ENCODE data around the gene INF2. TPM values are rescaled to one million over a fixed set of nuclear protein-coding genes. Genes with fewer than 3 reads are reported as not detected.

The INF2 gene
- total RNA-seq, 2 experiments from 2014 or later, result 66.7 to 71.5 TPM

GRCh38 chr14:104702673-104703072 lies 13.3 kb downstream of the INF2 start:
- no peak overlapping the region for H3K27ac Mint-ChIP-seq
- H3K9me3 Mint-ChIP-seq, result no peaks in the 10 kb centered on the region
- H3K36me3 Mint-ChIP-seq, result peaks cover 12% of the 10 kb centered on the region
- H3K4me1 Mint-ChIP-seq (ENCODE audit: low read depth), result no peaks in the 10 kb centered on the region
- POLR2A ChIA-PET, result no interaction called here
- no peaks in the 10 kb centered on the region for H3K27me3 Mint-ChIP-seq
- CTCF ChIA-PET, result interaction anchor here (0.9 kb wide), 1 partner anchor 21 kb away, joined by 3 read pairs; the partner anchor contains the start of gene ADSS1
- intact Hi-C loops (cut with micrococcal nuclease), result no loop called here
- no peak for DNase-seq
- H3K4me3 Mint-ChIP-seq, result no peak overlapping the region

- intact Hi-C loops (cut with micrococcal nuclease), result no loop called here
- no peaks in the 10 kb centered on the region for H3K27me3 Mint-ChIP-seq
- H3K36me3 Mint-ChIP-seq, result peaks cover 12% of the 10 kb centered on the region
- DNase-seq, result no peak
- H3K27ac Mint-ChIP-seq, result no peak overlapping the region
- H3K4me3 Mint-ChIP-seq, result no peak overlapping the region
- no peaks in the 10 kb centered on the region for H3K4me1 Mint-ChIP-seq (ENCODE audit: low read depth)
- ChIA-PET POLR2A (no interaction called here), CTCF (interaction anchor here (0.9 kb wide), 1 partner anchor 20 kb away, joined by 3 read pairs; the partner anchor contains the start of gene ADSS1)
- H3K9me3 Mint-ChIP-seq, result no peaks in the 10 kb centered on the region
Observed at GRCh38 chr14:104703269-104703668, 13.9 kb downstream of the INF2 start.

DNA sequence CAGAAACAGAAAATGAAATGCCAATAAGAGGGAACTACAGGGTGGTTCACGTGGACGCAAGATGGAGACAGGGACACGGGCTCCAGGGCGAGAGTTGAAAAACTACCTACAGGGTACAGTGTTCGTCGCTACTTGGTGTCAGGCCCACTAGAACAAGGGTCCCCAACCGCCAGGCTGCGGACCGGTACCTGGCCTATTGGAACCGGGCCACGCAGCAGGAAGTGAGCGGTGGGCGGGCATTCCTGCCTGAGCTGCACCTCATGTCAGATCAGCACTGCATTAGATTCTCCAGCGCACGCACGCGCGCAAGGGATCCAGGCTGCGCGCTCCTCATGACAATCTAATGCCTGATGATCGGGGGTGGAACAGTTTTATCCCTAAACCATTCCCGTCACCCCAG lies 14.8 kb downstream of the INF2 start:
- no peak overlapping the region for H3K27ac Mint-ChIP-seq
- no peak overlapping the region for H3K4me3 Mint-ChIP-seq
- ChIA-PET CTCF (no interaction called here), POLR2A (no interaction called here)
- H3K4me1 Mint-ChIP-seq (ENCODE audit: low read depth), result peaks cover 1% of the 10 kb centered on the region
- DNase-seq, result no peak
- no peaks in the 10 kb centered on the region for H3K27me3 Mint-ChIP-seq
- intact Hi-C loops (cut with micrococcal nuclease), result no loop called here
- no peaks in the 10 kb centered on the region for H3K9me3 Mint-ChIP-seq
- peaks cover 12% of the 10 kb centered on the region for H3K36me3 Mint-ChIP-seq

- no peak for DNase-seq
- intact Hi-C loops (cut with micrococcal nuclease), result no loop called here
- Mint-ChIP-seq H3K36me3 (peaks cover 15% of the 10 kb centered on the region), H3K27ac (no peak overlapping the region), H3K27me3 (no peaks in the 10 kb centered on the region), H3K4me1 (ENCODE audit: low read depth) (peaks cover 1% of the 10 kb centered on the region), H3K9me3 (no peaks in the 10 kb centered on the region), H3K4me3 (no peak overlapping the region)
- POLR2A ChIA-PET, result no interaction called here
- CTCF ChIA-PET, result interaction anchor here (0.7 kb wide), 1 partner anchor 40 kb away, joined by 3 read pairs; no protein-coding TSS in a partner anchor
Observed at GRCh38 chr14:104705340-104706047, 16.1 kb downstream of the INF2 start.

DNA sequence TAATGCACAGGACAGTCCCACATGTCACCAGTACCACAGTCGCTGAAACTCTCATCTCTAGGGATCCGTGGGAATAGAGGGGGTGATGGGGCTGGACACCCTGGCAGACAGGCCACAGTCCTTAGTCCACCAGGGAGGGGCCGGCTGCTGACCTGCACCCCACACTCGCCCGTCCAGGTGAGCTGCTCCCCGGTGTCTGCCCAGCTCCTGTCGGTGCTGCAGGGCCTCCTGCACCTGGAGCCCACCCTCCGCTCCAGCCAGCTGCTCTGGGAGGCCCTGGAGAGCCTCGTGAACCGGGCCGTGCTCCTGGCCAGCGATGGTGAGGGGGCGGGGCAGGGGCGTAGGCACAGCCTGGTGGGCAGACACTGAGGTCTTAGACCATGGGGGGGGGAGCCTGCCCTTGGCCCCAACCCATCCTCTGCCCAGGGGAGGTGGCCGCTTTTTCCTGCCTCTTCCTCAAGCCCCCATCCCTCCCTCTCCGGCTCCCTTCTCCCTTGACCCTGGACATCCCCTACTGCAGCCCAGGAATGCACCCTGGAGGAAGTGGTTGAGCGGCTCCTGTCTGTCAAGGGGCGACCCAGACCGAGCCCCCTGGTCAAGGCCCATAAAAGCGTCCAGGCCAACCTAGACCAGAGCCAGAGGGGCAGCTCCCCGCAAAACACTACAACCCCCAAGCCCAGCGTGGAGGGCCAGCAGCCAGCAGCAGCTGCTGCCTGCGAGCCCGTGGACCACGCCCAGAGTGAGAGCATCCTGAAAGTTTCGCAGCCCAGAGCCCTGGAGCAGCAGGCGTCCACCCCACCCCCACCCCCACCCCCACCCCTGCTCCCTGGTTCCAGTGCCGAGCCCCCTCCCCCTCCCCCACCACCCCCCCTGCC lies 17.6 kb downstream of the INF2 start:
- Mint-ChIP-seq H3K4me1 (ENCODE audit: low read depth) (peaks cover 1% of the 10 kb centered on the region), H3K27ac (no peak overlapping the region), H3K27me3 (no peaks in the 10 kb centered on the region), H3K9me3 (no peaks in the 10 kb centered on the region), H3K4me3 (no peak overlapping the region), H3K36me3 (peaks cover 14% of the 10 kb centered on the region)
- DNase-seq, result no peak
- ChIA-PET CTCF (interaction anchor here (0.9 kb wide), 2 partner anchors 30 to 42 kb away, joined by 3 read pairs; no protein-coding TSS in a partner anchor), POLR2A (no interaction called here)
- intact Hi-C loops (cut with micrococcal nuclease), result no loop called here

DNA sequence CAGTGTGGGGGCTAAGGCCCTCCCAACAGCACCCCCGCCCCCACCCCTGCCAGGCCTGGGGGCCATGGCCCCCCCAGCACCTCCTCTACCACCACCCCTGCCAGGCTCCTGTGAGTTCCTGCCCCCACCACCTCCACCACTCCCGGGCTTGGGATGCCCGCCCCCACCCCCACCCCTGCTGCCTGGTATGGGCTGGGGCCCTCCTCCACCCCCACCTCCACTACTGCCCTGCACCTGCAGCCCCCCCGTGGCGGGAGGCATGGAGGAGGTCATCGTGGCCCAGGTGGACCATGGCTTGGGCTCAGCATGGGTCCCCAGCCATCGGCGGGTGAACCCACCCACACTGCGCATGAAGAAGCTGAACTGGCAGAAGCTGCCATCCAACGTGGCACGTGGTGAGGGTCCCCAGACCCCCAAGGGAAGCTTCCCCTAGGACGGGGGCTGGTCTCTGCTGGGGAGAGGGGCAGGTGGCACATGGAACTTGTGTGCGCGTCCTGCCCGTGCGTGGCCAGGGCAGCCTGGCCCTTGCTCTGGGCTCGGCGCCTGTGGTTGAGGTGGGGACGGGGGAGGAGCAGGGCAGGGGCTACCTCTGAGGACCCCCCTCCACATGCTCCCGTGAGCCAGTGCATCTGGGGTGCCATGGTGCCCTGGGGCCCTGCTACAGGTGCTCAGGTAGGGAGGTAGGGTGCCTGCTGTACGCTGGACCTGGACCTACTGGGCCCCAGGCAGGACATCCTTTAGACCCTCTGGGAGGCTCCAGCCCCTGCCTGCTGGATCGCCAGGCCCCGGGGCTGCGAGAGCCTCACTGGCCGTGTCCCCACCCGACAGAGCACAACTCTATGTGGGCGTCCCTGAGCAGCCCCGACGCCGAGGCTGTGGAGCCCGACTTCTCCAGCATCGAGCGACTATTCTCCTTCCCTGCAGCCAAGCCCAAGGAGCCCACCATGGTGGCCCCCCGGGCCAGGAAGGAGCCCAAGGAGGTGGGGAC lies 18.5 kb downstream of the INF2 start:
- no peaks in the 10 kb centered on the region for H3K9me3 Mint-ChIP-seq
- peaks cover 9% of the 10 kb centered on the region for H3K36me3 Mint-ChIP-seq
- H3K4me3 Mint-ChIP-seq, result no peak overlapping the region
- DNase-seq, result no peak
- peaks cover 1% of the 10 kb centered on the region for H3K4me1 Mint-ChIP-seq (ENCODE audit: low read depth)
- no peak overlapping the region for H3K27ac Mint-ChIP-seq
- H3K27me3 Mint-ChIP-seq, result no peaks in the 10 kb centered on the region
- ChIA-PET POLR2A (no interaction called here), CTCF (interaction anchor here (0.9 to 2.2 kb wide), 5 partner anchors 12 to 309 kb away, joined by 3 to 15 read pairs (median 9); no protein-coding TSS in a partner anchor)
- intact Hi-C loops (cut with micrococcal nuclease), result loop anchor here (1.0 kb wide), 2 partner anchors 43 to 58 kb away; no protein-coding TSS in a partner anchor

- POLR2A ChIA-PET, result no interaction called here
- H3K36me3 Mint-ChIP-seq, result peaks cover 9% of the 10 kb centered on the region
- peak; percentile 80 for DNase-seq
Observed at GRCh38 chr14:104708606-104709268, 19.3 kb downstream of the INF2 start.

DNA sequence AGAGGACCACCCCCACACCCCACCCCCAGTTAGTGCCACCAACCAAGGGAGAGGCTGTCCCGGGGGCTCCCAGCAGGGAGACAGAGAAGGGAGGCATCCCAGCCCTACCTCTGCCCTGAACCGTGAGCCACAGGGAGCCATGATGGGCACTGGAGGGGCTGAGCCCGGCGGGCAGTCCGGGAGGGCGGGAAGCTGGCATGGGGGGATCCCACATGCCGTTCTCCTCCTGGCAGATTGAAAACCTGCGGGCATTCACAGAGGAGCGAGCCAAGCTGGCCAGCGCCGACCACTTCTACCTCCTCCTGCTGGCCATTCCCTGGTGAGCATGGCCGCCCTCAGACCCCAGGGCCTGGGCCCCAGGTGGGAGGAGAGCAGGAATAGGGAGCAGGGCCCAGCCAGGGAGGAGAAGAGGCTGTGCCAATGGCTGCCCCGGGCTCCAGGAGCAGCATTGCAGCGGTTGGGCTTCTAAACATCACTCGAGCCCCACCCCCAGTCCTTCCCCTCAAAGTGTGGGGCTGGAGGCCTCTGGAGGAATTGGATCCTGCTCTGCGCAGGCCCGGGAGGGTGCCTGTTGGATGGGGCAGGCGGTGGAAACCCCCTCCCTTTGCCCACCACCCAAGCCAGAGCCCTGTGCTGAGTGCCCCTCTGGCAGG lies 20.1 kb downstream of the INF2 start:
- POLR2A ChIA-PET, result no interaction called here

More at GRCh38 chr14:104708606-104709268, 19.3 kb downstream of the INF2 start:
- Mint-ChIP-seq H3K4me3 (no peak overlapping the region), H3K4me1 (ENCODE audit: low read depth) (peaks cover 1% of the 10 kb centered on the region), H3K27me3 (no peaks in the 10 kb centered on the region), H3K27ac (no peak overlapping the region), H3K9me3 (no peaks in the 10 kb centered on the region)
- intact Hi-C loops (cut with micrococcal nuclease), result loop anchor here (1.0 kb wide), 2 partner anchors 43 to 58 kb away; no protein-coding TSS in a partner anchor
- CTCF ChIA-PET, result interaction anchor here (0.6 to 2.2 kb wide), 13 partner anchors 10 to 604 kb away, joined by 3 to 15 read pairs (median 3); no protein-coding TSS in a partner anchor

DNA sequence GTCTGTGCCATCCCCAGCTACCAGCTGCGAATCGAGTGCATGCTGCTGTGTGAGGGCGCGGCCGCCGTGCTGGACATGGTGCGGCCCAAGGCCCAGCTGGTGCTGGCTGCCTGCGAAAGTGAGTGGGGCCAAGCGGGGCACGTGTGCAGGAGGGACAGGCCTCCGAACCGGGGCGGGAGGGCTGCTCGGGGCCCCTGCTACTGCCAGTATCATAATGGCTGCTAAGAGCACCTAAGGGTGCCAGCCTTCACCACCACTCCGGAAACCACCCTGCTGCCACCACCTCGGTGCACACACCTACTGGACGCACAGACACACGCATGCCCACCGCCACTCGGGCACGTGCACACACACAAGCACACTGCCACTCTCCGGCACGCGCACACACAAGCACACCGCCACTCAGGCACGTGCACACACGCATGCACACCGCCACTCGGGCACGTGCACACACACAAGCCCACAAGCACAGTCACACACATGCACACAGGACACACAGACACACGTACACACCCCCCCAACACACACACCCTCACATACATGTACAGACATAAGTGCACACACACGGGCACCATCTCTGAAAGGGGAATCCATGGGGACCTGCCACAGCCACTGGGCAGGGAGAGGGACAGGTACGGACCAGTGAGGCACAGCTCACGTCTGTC lies 20.8 kb downstream of the INF2 start:
- no peaks in the 10 kb centered on the region for H3K9me3 Mint-ChIP-seq
- POLR2A ChIA-PET, result no interaction called here
- no peak overlapping the region for H3K4me3 Mint-ChIP-seq
- intact Hi-C loops (cut with micrococcal nuclease), result no loop called here
- H3K27ac Mint-ChIP-seq, result no peak overlapping the region
- peaks cover 3% of the 10 kb centered on the region for H3K36me3 Mint-ChIP-seq
- CTCF ChIA-PET, result interaction anchor here (1.7 to 2.2 kb wide), 3 partner anchors 14 to 44 kb away, joined by 9 to 15 read pairs (median 10); no protein-coding TSS in a partner anchor
- peaks cover 1% of the 10 kb centered on the region for H3K4me1 Mint-ChIP-seq (ENCODE audit: low read depth)
- H3K27me3 Mint-ChIP-seq, result no peaks in the 10 kb centered on the region
- DNase-seq, result no peak

More for the DNA sequence above, 20.1 kb downstream of the INF2 start:
- H3K9me3 Mint-ChIP-seq, result no peaks in the 10 kb centered on the region
- no peak for DNase-seq
- H3K4me1 Mint-ChIP-seq (ENCODE audit: low read depth), result peaks cover 1% of the 10 kb centered on the region
- CTCF ChIA-PET, result interaction anchor here (0.6 to 2.2 kb wide), 13 partner anchors 11 to 605 kb away, joined by 3 to 15 read pairs (median 3); no protein-coding TSS in a partner anchor
- H3K27ac Mint-ChIP-seq, result no peak overlapping the region
- peaks cover 3% of the 10 kb centered on the region for H3K36me3 Mint-ChIP-seq
- no peaks in the 10 kb centered on the region for H3K27me3 Mint-ChIP-seq
- intact Hi-C loops (cut with micrococcal nuclease), result no loop called here
- no peak overlapping the region for H3K4me3 Mint-ChIP-seq

- H3K36me3 Mint-ChIP-seq, result peaks cover 6% of the 10 kb centered on the region
- H3K4me3 Mint-ChIP-seq, result no peak overlapping the region
- CTCF ChIA-PET, result no interaction called here
- H3K27ac Mint-ChIP-seq, result no peak overlapping the region
- H3K4me1 Mint-ChIP-seq (ENCODE audit: low read depth), result peaks cover 1% of the 10 kb centered on the region
- H3K27me3 Mint-ChIP-seq, result no peaks in the 10 kb centered on the region
- POLR2A ChIA-PET, result no interaction called here
- intact Hi-C loops (cut with micrococcal nuclease), result no loop called here
- DNase-seq, result no peak
- no peaks in the 10 kb centered on the region for H3K9me3 Mint-ChIP-seq
Observed at GRCh38 chr14:104712881-104713734, 23.7 kb downstream of the INF2 start.

Measured in activated CD4-positive, alpha-beta memory T cell treated with anti-CD3 and anti-CD28 coated beads for 36 hours (primary cell).